Calu3 (cell line): ENCODE measurements around the gene GALNT17. TPM values are rescaled to one million over a fixed set of nuclear protein-coding genes. Genes with fewer than 3 reads are reported as not detected.

Source experiments
- BruUV-seq: library from RNA; stranded (reverse); fragments of 400-500 nt; replicated peaks from 2 replicates; lab custom pipeline; 2021; lab: Mats Ljungman, UMichigan
- CTCF ChIA-PET: fragments of 300-600 bp; sonication (Branson Sonifier 250); formaldehyde crosslinking; loops from one replicate; lab custom pipeline; 2022; ENCODE audit warnings: antibody characterized with exemption; lab: Charles Lee
- DNase-seq: peaks from one replicate; pipeline ENCODE4 v3.0.0; 2022
- H3K27ac Mint-ChIP-seq: one replicate; pipeline ENCODE4 v1.8.0; 2022; ENCODE audit warnings: mixed read lengths; ENCODE audit not compliant: unreplicated experiment
- H3K27me3 Mint-ChIP-seq: one replicate; pipeline ENCODE4 v1.8.0; 2022; ENCODE audit warnings: mixed read lengths; ENCODE audit not compliant: unreplicated experiment
- H3K36me3 Mint-ChIP-seq: one replicate; pipeline ENCODE4 v1.8.0; 2022; ENCODE audit warnings: mild to moderate bottlenecking, moderate library complexity, mixed read lengths; ENCODE audit not compliant: insufficient read depth, unreplicated experiment
- H3K4me1 Mint-ChIP-seq: one replicate; pipeline ENCODE4 v1.8.0; 2022; ENCODE audit warnings: mild to moderate bottlenecking, low read depth, mixed read lengths; ENCODE audit not compliant: unreplicated experiment
- H3K4me3 Mint-ChIP-seq: one replicate; pipeline ENCODE4 v1.8.0; 2022; ENCODE audit warnings: mild to moderate bottlenecking, low read depth, moderate library complexity, mixed read lengths; ENCODE audit not compliant: unreplicated experiment
- H3K9me3 Mint-ChIP-seq: one replicate; pipeline ENCODE4 v1.8.0; 2022; ENCODE audit warnings: low read depth, mixed read lengths; ENCODE audit not compliant: unreplicated experiment
- CTCF ChIP-seq: fragments of 200-600 bp; IDR thresholded peaks from one replicate; pipeline ENCODE4 v1.8.0; 2022; ENCODE audit warnings: antibody characterized with exemption; ENCODE audit not compliant: unreplicated experiment
- intact Hi-C: fragments of 100-400 bp; cut with micrococcal nuclease; formaldehyde crosslinking; loops from one replicate; pipeline ENCODE4 v1.10.0; 2022; ENCODE audit not compliant: unreplicated experiment
- total RNA-seq: library from RNA; stranded (reverse); gene quantifications from 2 replicates; pipeline ENCODE4 v1.2.3, GENCODE V29; 2022

Gene GALNT17
- total RNA-seq, 1 experiment from 2014 or later = not detected

- Mint-ChIP-seq H3K27me3 (no peaks in the 10 kb centered on the region), H3K27ac (no peak overlapping the region), H3K4me1 (no peaks in the 10 kb centered on the region), H3K36me3 (no peaks in the 10 kb centered on the region), H3K9me3 (peaks cover 9% of the 10 kb centered on the region), H3K4me3 (no peak overlapping the region)
- intact Hi-C loops = no loop called here
- CTCF ChIA-PET = no interaction called here
- DNase-seq = no peak
- no TSS peak for BruUV-seq
- TF ChIP-seq CTCF = no peak
Measured at GRCh38 chr7:71444130-71444529, 312.2 kb downstream of the GALNT17 start.

DNA sequence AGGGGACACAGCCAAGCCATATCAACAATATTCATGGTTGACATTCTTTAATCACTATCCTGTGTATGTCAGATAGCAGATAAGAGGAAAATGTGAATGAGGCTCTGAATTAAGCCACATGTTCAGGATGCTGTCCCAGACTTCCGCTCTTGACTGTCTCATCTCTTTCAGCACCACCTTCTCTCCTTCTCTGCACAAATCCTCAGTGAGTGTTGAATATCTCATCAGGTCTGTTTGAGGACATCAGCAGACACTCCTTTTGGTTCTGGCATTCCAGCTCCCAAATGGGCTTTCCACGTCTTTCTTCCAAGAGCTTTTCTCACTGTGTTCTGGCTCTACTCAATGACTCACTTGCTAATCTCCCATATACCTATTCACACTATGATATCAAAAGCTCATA is 321.7 kb downstream of the GALNT17 start:
- Mint-ChIP-seq H3K27ac (no peak overlapping the region), H3K4me1 (no peaks in the 10 kb centered on the region), H3K4me3 (no peak overlapping the region), H3K27me3 (no peaks in the 10 kb centered on the region), H3K36me3 (no peaks in the 10 kb centered on the region), H3K9me3 (peaks cover 3% of the 10 kb centered on the region)
- CTCF ChIA-PET = no interaction called here
- no peak for TF ChIP-seq CTCF
- intact Hi-C loops = no loop called here
- no TSS peak for BruUV-seq
- no peak for DNase-seq

- no TSS peak for BruUV-seq
- H3K36me3 Mint-ChIP-seq = no peaks in the 10 kb centered on the region
- TF ChIP-seq CTCF = no peak
- intact Hi-C loops = no loop called here
- peaks cover 8% of the 10 kb centered on the region for H3K9me3 Mint-ChIP-seq
- DNase-seq = no peak
- CTCF ChIA-PET = no interaction called here
- no peak overlapping the region for H3K4me3 Mint-ChIP-seq
- no peak overlapping the region for H3K27ac Mint-ChIP-seq
- H3K4me1 Mint-ChIP-seq = no peaks in the 10 kb centered on the region
- H3K27me3 Mint-ChIP-seq = no peaks in the 10 kb centered on the region
Measured at GRCh38 chr7:71454981-71455380, 323.0 kb downstream of the GALNT17 start.

- TF ChIP-seq CTCF = no peak
Measured at GRCh38 chr7:71457021-71457420, 325.1 kb downstream of the GALNT17 start.

More at GRCh38 chr7:71457021-71457420, 325.1 kb downstream of the GALNT17 start:
- no TSS peak for BruUV-seq
- no peak overlapping the region for H3K4me3 Mint-ChIP-seq
- no peak for DNase-seq
- H3K4me1 Mint-ChIP-seq = no peaks in the 10 kb centered on the region
- no peak overlapping the region for H3K27ac Mint-ChIP-seq
- H3K36me3 Mint-ChIP-seq = no peaks in the 10 kb centered on the region
- CTCF ChIA-PET = no interaction called here
- H3K27me3 Mint-ChIP-seq = no peaks in the 10 kb centered on the region
- H3K9me3 Mint-ChIP-seq = peaks cover 4% of the 10 kb centered on the region
- intact Hi-C loops = no loop called here
